ENCODE results near the gene VAV2. TPM values are rescaled to one million over a fixed set of nuclear protein-coding genes. Genes with fewer than 3 reads are reported as not detected.

Gene VAV2
- polyA plus RNA-seq, 1 of the 3 experiments (the other 2 are of a cell fraction), result 14.9 TPM

DNA sequence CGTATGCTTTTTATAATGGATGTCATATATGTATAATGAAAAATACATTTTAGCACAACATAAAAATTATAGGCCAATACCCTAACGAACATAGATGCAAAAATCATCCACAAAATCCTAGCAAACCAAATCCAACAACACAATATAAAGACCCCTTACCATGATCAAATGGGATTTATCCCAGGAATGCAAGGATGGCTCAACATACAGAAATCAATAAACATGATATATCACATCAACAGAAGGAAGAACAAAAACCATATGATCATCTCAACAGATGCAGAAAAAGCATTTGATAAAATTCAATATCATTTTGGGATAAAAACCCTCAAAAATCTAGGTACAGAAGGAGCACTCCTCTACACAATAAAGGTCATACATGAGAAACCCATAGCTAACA is 27.7 kb downstream of the VAV2 start:
- peaks cover 11% of the 10 kb centered on the region; the same call in 1 of the 2 replicates for H3K9me3 ChIP-seq
- 94% methylated on average over 2 of the region's 2 CpGs for WGBS (ENCODE audit: low lambda C conversion rate)
- H3K4me1 ChIP-seq (ENCODE audit: control insufficient read depth in 1 of 2, insufficient read depth in 2 of 2, low read depth in 1 of 2, low read length in 1 of 2), result peaks cover 0 to 26% of the 10 kb centered on the region in 2 experiments; a peak in 1 of 4 replicates
- no peak overlapping the region for H3K27ac ChIP-seq (ENCODE audit: low read depth in 2 of 2, low read length in 1 of 2)
- no peak for DNase-seq
- peaks cover 99% of the 10 kb centered on the region for H3K79me2 ChIP-seq (ENCODE audit: insufficient read depth)
- H3K36me3 ChIP-seq (replicated peaks in 1 of 2; ENCODE audit: control insufficient read depth in 1 of 2, insufficient read depth in 2 of 2, low read length in 1 of 2), result peaks cover 0 to 8% of the 10 kb centered on the region in 2 experiments
- no peak overlapping the region for H2AFZ ChIP-seq (ENCODE audit: low read depth)
- no peak for TF ChIP-seq EZH2phosphoT487 (IDR thresholded peaks at IDR 0.05; ENCODE audit: borderline replicate concordance, low read depth)
- TF ChIP-seq JUND (IDR thresholded peaks at IDR 0.05), result no peak
- TF ChIP-seq TCF12 (IDR thresholded peaks at IDR 0.05), result no peak
- TF ChIP-seq YY1 (IDR thresholded peaks at IDR 0.05; ENCODE audit: low read depth), result no peak
- no peak for TF ChIP-seq ZBTB33 (IDR thresholded peaks at IDR 0.05; ENCODE audit: borderline replicate concordance, low read depth)
- no peak for TF ChIP-seq RAD21 (IDR thresholded peaks at IDR 0.05; ENCODE audit: low read length)
- TF ChIP-seq SMC3 (IDR thresholded peaks at IDR 0.05; ENCODE audit: low read depth, low read length), result no peak
- no peak overlapping the region for H3K4me2 ChIP-seq
- H3K9ac ChIP-seq, result no peak overlapping the region
- ChIA-PET CTCF (interaction anchor here (0.9 kb wide), 1 partner anchor 14 kb away, joined by 3 read pairs; no protein-coding TSS in a partner anchor), POLR2A (no interaction called here)
- H4K20me1 ChIP-seq (ENCODE audit: insufficient read depth), result peaks cover 91% of the 10 kb centered on the region
- no peak overlapping the region for H3K4me3 ChIP-seq (ENCODE audit: low read depth in 2 of 2, low read length in 1 of 2)
- H3K27me3 ChIP-seq (ENCODE audit: insufficient read depth), result no peaks in the 10 kb centered on the region
- H3F3A ChIP-seq (replicated peaks; ENCODE audit: insufficient read depth), result no peaks in the 10 kb centered on the region
- no peaks in the 10 kb centered on the region for H3K9me2 ChIP-seq

DNA sequence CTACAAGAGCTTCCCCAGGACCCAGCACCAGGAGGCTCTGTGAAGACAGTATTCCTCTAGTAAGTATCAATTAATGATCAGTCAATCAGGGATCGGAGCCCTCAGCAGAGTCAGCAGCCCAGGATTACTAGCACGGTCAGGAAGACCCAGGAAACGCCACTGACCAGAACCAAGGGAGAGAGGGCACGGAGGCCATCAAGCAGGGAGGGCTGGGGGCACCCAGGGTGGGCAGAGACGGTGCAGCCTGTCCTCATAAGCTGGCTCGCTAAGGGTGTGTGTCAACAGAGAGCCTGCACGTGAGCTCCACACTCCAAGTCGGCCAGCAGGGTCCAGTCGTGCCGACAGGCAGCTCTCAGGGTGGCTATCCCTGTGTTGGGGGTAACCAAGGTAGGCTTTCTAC is 29.0 kb downstream of the VAV2 start:
- Histone ChIP-seq H3K4me1 (ENCODE audit: control insufficient read depth in 1 of 2, insufficient read depth in 2 of 2, low read depth in 1 of 2, low read length in 1 of 2) (peaks cover 0 to 28% of the 10 kb centered on the region in 2 experiments; a peak in 1 of 4 replicates), H3K27me3 (ENCODE audit: insufficient read depth) (no peaks in the 10 kb centered on the region), H3F3A (replicated peaks; ENCODE audit: insufficient read depth) (no peaks in the 10 kb centered on the region), H3K9me3 (peaks cover 11% of the 10 kb centered on the region; the same call in 1 of the 2 replicates), H3K4me2 (no peak overlapping the region), H3K79me2 (ENCODE audit: insufficient read depth) (peaks cover 96% of the 10 kb centered on the region), H3K27ac (ENCODE audit: low read depth in 2 of 2, low read length in 1 of 2) (no peak overlapping the region), H3K36me3 (replicated peaks in 1 of 2; ENCODE audit: control insufficient read depth in 1 of 2, insufficient read depth in 2 of 2, low read length in 1 of 2) (peaks cover 0 to 8% of the 10 kb centered on the region in 2 experiments), H3K4me3 (ENCODE audit: low read depth in 2 of 2, low read length in 1 of 2) (no peak overlapping the region), H3K9me2 (no peaks in the 10 kb centered on the region), H3K9ac (no peak overlapping the region), H4K20me1 (ENCODE audit: insufficient read depth) (peaks cover 88% of the 10 kb centered on the region), H2AFZ (ENCODE audit: low read depth) (no peak overlapping the region)
- CTCF ChIA-PET, result interaction anchor here (0.8 to 1.9 kb wide), 3 partner anchors 15 to 169 kb away, joined by 3 to 6 read pairs (median 6); no protein-coding TSS in a partner anchor
- whole genome bisulfite sequencing (ENCODE audit: low lambda C conversion rate), result 92% methylated on average over 4 of the region's 10 CpGs
- no peak for DNase-seq
- TF ChIP-seq MAX (IDR thresholded peaks at IDR 0.05; ENCODE audit: low read depth) (no peak), CHD2 (IDR thresholded peaks at IDR 0.05; ENCODE audit: low read length, partially characterized antibody) (no peak), USF1 (IDR thresholded peaks at IDR 0.05; ENCODE audit: borderline replicate concordance, low read depth) (no peak), NFIC (IDR thresholded peaks at IDR 0.05; ENCODE audit: borderline replicate concordance) (no peak), PBX3 (IDR thresholded peaks at IDR 0.05) (no peak), MXI1 (IDR thresholded peaks at IDR 0.05; ENCODE audit: low read depth, low read length) (no peak), FOXJ3 (CRISPR knock-in tag; IDR thresholded peaks at IDR 0.05) (no peak), RXRA (IDR thresholded peaks at IDR 0.05; ENCODE audit: borderline replicate concordance, low read depth) (no peak), RAD21 (IDR thresholded peaks at IDR 0.05; ENCODE audit: low read length) (no peak), POLR2AphosphoS5 (IDR thresholded peaks at IDR 0.05; ENCODE audit: low read depth, low read length) (no peak), FOXM1 (IDR thresholded peaks at IDR 0.05; ENCODE audit: low read depth) (no peak), EZH2phosphoT487 (IDR thresholded peaks at IDR 0.05; ENCODE audit: borderline replicate concordance, low read depth) (no peak), SMC3 (IDR thresholded peaks at IDR 0.05; ENCODE audit: low read depth, low read length) (no peak)
- TF ChIP-seq, protein P1, sequence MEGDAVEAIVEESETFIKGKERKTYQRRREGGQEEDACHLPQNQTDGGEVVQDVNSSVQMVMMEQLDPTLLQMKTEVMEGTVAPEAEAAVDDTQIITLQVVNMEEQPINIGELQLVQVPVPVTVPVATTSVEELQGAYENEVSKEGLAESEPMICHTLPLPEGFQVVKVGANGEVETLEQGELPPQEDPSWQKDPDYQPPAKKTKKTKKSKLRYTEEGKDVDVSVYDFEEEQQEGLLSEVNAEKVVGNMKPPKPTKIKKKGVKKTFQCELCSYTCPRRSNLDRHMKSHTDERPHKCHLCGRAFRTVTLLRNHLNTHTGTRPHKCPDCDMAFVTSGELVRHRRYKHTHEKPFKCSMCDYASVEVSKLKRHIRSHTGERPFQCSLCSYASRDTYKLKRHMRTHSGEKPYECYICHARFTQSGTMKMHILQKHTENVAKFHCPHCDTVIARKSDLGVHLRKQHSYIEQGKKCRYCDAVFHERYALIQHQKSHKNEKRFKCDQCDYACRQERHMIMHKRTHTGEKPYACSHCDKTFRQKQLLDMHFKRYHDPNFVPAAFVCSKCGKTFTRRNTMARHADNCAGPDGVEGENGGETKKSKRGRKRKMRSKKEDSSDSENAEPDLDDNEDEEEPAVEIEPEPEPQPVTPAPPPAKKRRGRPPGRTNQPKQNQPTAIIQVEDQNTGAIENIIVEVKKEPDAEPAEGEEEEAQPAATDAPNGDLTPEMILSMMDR (IDR thresholded peaks at IDR 0.05), result no peak
- POLR2A ChIA-PET, result interaction anchor here (0.6 kb wide), 1 partner anchor 19 kb away, joined by 4 read pairs; no protein-coding TSS in a partner anchor

Data from SK-N-SH (cell line).